K562 (cell line): ENCODE measurements around the gene MTRFR. TPM values are rescaled to one million over a fixed set of nuclear protein-coding genes. Genes with fewer than 3 reads are reported as not detected.

Experiments
- ATAC-seq: fragments of 200-7000 bp; cut with Tn5 transposase; 3 replicates; pipeline ENCODE4 v1.9.1; 2020; ENCODE audit warnings: moderate library complexity
- BruUV-seq: library from RNA; stranded (reverse); fragments of 400-500 nt; replicated peaks from 2 replicates; lab custom pipeline; 2021; lab: Mats Ljungman, UMichigan
- CTCF ChIA-PET: fragments of 300-600 bp; formaldehyde crosslinking; extraction: SDS; loops from one replicate; lab custom pipeline; 2021; ENCODE audit warnings: low intra/inter-chr PET ratio; lab: Yijun Ruan, JAX
- POLR2A ChIA-PET: fragments of 300-600, 350-650 bp; sonication (Branson Sonifier 250); formaldehyde crosslinking; extraction: SDS; loops from one replicate; lab custom pipeline; 2021; ENCODE audit warnings: antibody characterized with exemption, inconsistent platforms; lab: Yijun Ruan, JAX
- DNase-seq, 4 experiments: peaks; one replicate each; pipeline versions ENCODE4 v3.0.0 to v3.0.0-alpha.2; 2011 to 2018; ENCODE audit warnings: low spot score in 3 of 4, mixed read lengths in 3 of 4; ENCODE audit errors: extremely low read depth in 1 of 4
- FAIRE-seq: peaks from 2 replicates; lab custom pipeline; 2011; peaks lifted over from hg19 to GRCh38; lab: Jason Lieb, UNC
- H2AFZ ChIP-seq: 2 replicates; pipeline ENCODE4 v1.6.0; 2011; ENCODE audit warnings: low read depth, low read length, control low read depth, inconsistent platforms
- H3K27ac ChIP-seq: fragments of 200-600 bp; 3 replicates; pipeline ENCODE4 v1.8.0; 2011; ENCODE audit warnings: low read depth, mild to moderate bottlenecking, control low read depth, inconsistent platforms, low read length, moderate library complexity, mixed read lengths; ENCODE audit errors: extremely low read depth
- H3K27me3 ChIP-seq, 2 experiments: fragments of 300-600 bp in 1 of 2; 2 replicates in 1 of 2; 3 replicates in 1 of 2; pipeline versions ENCODE4 v1.6.0 to v1.8.0; 2011; ENCODE audit warnings: inconsistent platforms in 2 of 2, low read length in 2 of 2, mild to moderate bottlenecking in 1 of 2, mixed read lengths in 1 of 2, moderate library complexity in 1 of 2; ENCODE audit not compliant: control insufficient read depth in 2 of 2, insufficient read depth in 2 of 2
- H3K36me3 ChIP-seq: fragments of 300-600 bp; 3 replicates; pipeline ENCODE4 v1.8.0; 2011; ENCODE audit warnings: mild to moderate bottlenecking, low read length, inconsistent platforms; ENCODE audit not compliant: control insufficient read depth, insufficient read depth
- H3K4me1 ChIP-seq, 2 experiments: fragments of 200-600 bp in 1 of 2; replicated peaks in 1 of 2; 2 replicates in 1 of 2; 3 replicates in 1 of 2; pipeline versions ENCODE4 v1.5.1 to v1.8.0; 2011; ENCODE audit warnings: inconsistent platforms in 2 of 2, low read length in 2 of 2, mild to moderate bottlenecking in 1 of 2, mixed read lengths in 1 of 2, moderate library complexity in 1 of 2; ENCODE audit not compliant: control insufficient read depth in 2 of 2, insufficient read depth in 2 of 2
- H3K4me2 ChIP-seq: 2 replicates; pipeline ENCODE4 v1.6.1; 2011; ENCODE audit warnings: low read length, control low read depth, inconsistent platforms, mixed read lengths; ENCODE audit not compliant: insufficient read depth
- H3K4me3 ChIP-seq: fragments of 200-600 bp; sonication (generic), shearing (Covaris generic); 2 replicates; pipeline ENCODE4 v1.5.1; 2016; ENCODE audit warnings: control low read depth, inconsistent platforms
- H3K79me2 ChIP-seq: fragments of 200-600 bp; 3 replicates; pipeline ENCODE4 v1.8.0; 2011; ENCODE audit warnings: low read length, inconsistent platforms; ENCODE audit not compliant: control insufficient read depth, insufficient read depth
- H3K9ac ChIP-seq, 2 experiments: 2 replicates each; pipeline versions ENCODE4 v1.6.0 to v1.6.1; 2011; ENCODE audit warnings: low read depth in 2 of 2, low read length in 2 of 2, control low read depth in 1 of 2, inconsistent platforms in 1 of 2, mild to moderate bottlenecking in 1 of 2, mixed read lengths in 1 of 2; ENCODE audit not compliant: insufficient read depth in 1 of 2
- H3K9me1 ChIP-seq: one replicate; pipeline ENCODE4 v1.6.0; 2011; ENCODE audit warnings: inconsistent platforms, mild to moderate bottlenecking, low read length, moderate library complexity; ENCODE audit not compliant: control insufficient read depth, insufficient read depth
- H3K9me3 ChIP-seq: replicated peaks from 2 replicates; pipeline ENCODE4 v1.5.1; 2011; ENCODE audit warnings: low read depth, low read length, inconsistent platforms; ENCODE audit not compliant: control insufficient read depth, insufficient read depth
- H4K20me1 ChIP-seq: replicated peaks from 2 replicates; pipeline ENCODE4 v1.6.1; 2011; ENCODE audit warnings: low read length, inconsistent platforms, mixed read lengths; ENCODE audit not compliant: control insufficient read depth, insufficient read depth
- BDP1 ChIP-seq: IDR thresholded peaks from 3 replicates; pipeline ENCODE4 v1.6.1; 2011; ENCODE audit not compliant: insufficient read length, insufficient read depth
- CCNT2 ChIP-seq: IDR thresholded peaks from 2 replicates; pipeline ENCODE4 v1.6.1; 2011; ENCODE audit warnings: borderline replicate concordance, low read depth, mild to moderate bottlenecking, moderate library complexity, mixed read lengths, low read length; ENCODE audit not compliant: insufficient read length; ENCODE audit errors: extremely low read depth
- CHCHD3 ChIP-seq: fragments of 250-450 bp; sonication (Bioruptor Pico); IDR thresholded peaks from 2 replicates; pipeline ENCODE4 v2.1.2; 2022; ENCODE audit warnings: mild to moderate bottlenecking
- FOXA3 ChIP-seq, 2 experiments: fragments of 450-650 bp in 1 of 2; sonication (generic) in 1 of 2; formaldehyde crosslinking; IDR thresholded peaks in 1 of 2; conservative IDR thresholded peaks in 1 of 2; 2 replicates each; pipeline versions ENCODE4 v1.4.0 to v1.8.0; 2020 to 2022; ENCODE audit warnings: mild to moderate bottlenecking in 2 of 2, missing genetic modification reagents in 1 of 2
- HINFP ChIP-seq: fragments of 450-650 bp; conservative IDR thresholded peaks from 2 replicates; pipeline ENCODE4 v1.6.1; 2016; ENCODE audit warnings: missing genetic modification characterization, low read depth, mild to moderate bottlenecking, control low read depth, missing compliant biosample characterization
- MCM5 ChIP-seq: fragments of 450-650 bp; IDR thresholded peaks from 2 replicates; pipeline ENCODE4 v1.6.1; 2016; ENCODE audit warnings: low read depth
- NFXL1 ChIP-seq: fragments of 450-650 bp; formaldehyde crosslinking; IDR thresholded peaks from 2 replicates; pipeline ENCODE4 v1.4.0; 2021; ENCODE audit warnings: mild to moderate bottlenecking
- NR2C2 ChIP-seq, 2 experiments: fragments of 200-800 bp in 1 of 2; sonication (Bioruptor generic) in 1 of 2; sonication (generic) in 1 of 2; formaldehyde crosslinking in 1 of 2; IDR thresholded peaks; 2 replicates each; pipeline versions ENCODE4 v1.6.1 to v1.8.0; 2016 to 2022; ENCODE audit warnings: mild to moderate bottlenecking in 1 of 2, missing compliant biosample characterization in 1 of 2, missing genetic modification characterization in 1 of 2, missing genetic modification reagents in 1 of 2
- PREB ChIP-seq: sonication (generic); formaldehyde crosslinking; IDR thresholded peaks from 2 replicates; pipeline ENCODE4 v1.8.1; 2023; ENCODE audit warnings: mild to moderate bottlenecking, missing genetic modification reagents
- SMARCC2 ChIP-seq: fragments of 450-650 bp; IDR thresholded peaks from 2 replicates; pipeline ENCODE4 v1.6.1; 2017; ENCODE audit warnings: antibody characterized with exemption, moderate library complexity, mild to moderate bottlenecking, low read depth
- TAF15 ChIP-seq: fragments of 200-400 bp; formaldehyde crosslinking; IDR thresholded peaks from 2 replicates; pipeline ENCODE4 v1.6.1; 2017; ENCODE audit warnings: mild to moderate bottlenecking, low read depth, low read length, moderate library complexity
- TCF15 ChIP-seq: fragments of 250-450 bp; sonication (Bioruptor Pico); IDR thresholded peaks from 2 replicates; pipeline ENCODE4 v1.8.0; 2022; ENCODE audit warnings: moderate library complexity, mild to moderate bottlenecking, inconsistent platforms
- WHSC1 ChIP-seq: IDR thresholded peaks from one replicate; pipeline ENCODE4 v1.6.1; 2012; ENCODE audit warnings: low read length, control low read depth, inconsistent platforms
- ZKSCAN1 ChIP-seq: fragments of 150-350 bp; IDR thresholded peaks from 2 replicates; pipeline ENCODE4 v1.6.1; 2016; ENCODE audit warnings: low read depth, low read length
- ZNF124 ChIP-seq: sonication (generic); formaldehyde crosslinking; IDR thresholded peaks from 2 replicates; pipeline ENCODE4 v1.8.1; 2022; ENCODE audit warnings: missing genetic modification reagents
- ZNF253 ChIP-seq: fragments of 250-450 bp; sonication (Bioruptor Pico); conservative IDR thresholded peaks from 2 replicates; pipeline ENCODE4 v1.6.1; 2021; ENCODE audit warnings: mild to moderate bottlenecking
- WGBS: fragments of 100-300 bp; shearing (Covaris generic); methylation state at CpG from one replicate; pipeline ENCODE4 v1.1.6; 2016; ENCODE audit warnings: low coverage, mixed read lengths; ENCODE audit not compliant: insufficient coverage; ENCODE audit errors: missing lambda C conversion rate; 5-methylcytosine and 5-hydroxymethylcytosine counted together
- in situ Hi-C: fragments of 300-500 bp; cut with MboI; formaldehyde crosslinking; loops from 4 replicates; pipeline ENCODE4 v1.15.0; 2018; ENCODE audit warnings: inconsistent platforms, mixed read lengths
- intact Hi-C: fragments of 100-400 bp; cut with micrococcal nuclease; formaldehyde crosslinking; loops from 2 replicates; pipeline ENCODE4 v1.14.2; 2022
- polyA plus RNA-seq, 8 experiments: library from polyadenylated mRNA; depleted of rRNA in 4 of 8; stranded (reverse) in 5 of 8; unstranded in 3 of 8; fragments of >200 nt; fragmentation: Nextera tagmentation in 2 of 8; fragmentation: Illumina TruSeq in 1 of 8; extraction: Ambion mirVana in 2 of 8; extraction: Trizol in 1 of 8; gene quantifications; 2 replicates each; pipeline versions ENCODE4 v1.2.1 to v1.2.3, GENCODE V29; 2011 to 2014; ENCODE audit warnings: inconsistent platforms in 1 of 8, missing spikeins in 1 of 8
- total RNA-seq, 7 experiments: library from RNA; depleted of rRNA in 6 of 7; stranded (reverse); fragments of >200 nt in 6 of 7; fragmentation: Illumina TruSeq in 2 of 7; extraction: Trizol in 2 of 7; gene quantifications; 2 replicates each; pipeline versions ENCODE4 v1.2.1 to v1.2.3, GENCODE V29; 2011 to 2021; ENCODE audit warnings: low replicate concordance in 1 of 7

Gene MTRFR
- total and polyA plus RNA-seq, 9 of the 15 experiments (the other 6 are each of a cell fraction or from before 2014, with no cell fraction given), result 16.7 to 55.6 (median 34.7) TPM

GRCh38 chr12:123267335-123267920 lies 34.2 kb downstream of the MTRFR start:
- 79% methylated on average over 7 of the region's 7 CpGs for WGBS
- H3K9me3 ChIP-seq, result no peaks in the 10 kb centered on the region
- no TSS peak for BruUV-seq
- ChIA-PET CTCF (no interaction called here), POLR2A (interaction anchor here (0.6 to 1.2 kb wide), 4 partner anchors 9 to 242 kb away, joined by 3 to 6 read pairs (median 4); partner anchors contain the start of genes MPHOSPH9 and MTRFR)
- no peak overlapping the region for H3K4me3 ChIP-seq
- intact Hi-C loops, result no loop called here
- no peak overlapping the region for H3K27ac ChIP-seq
- ATAC-seq (no peak), FAIRE-seq (no peak), DNase-seq (no peak)
- H3K27me3 ChIP-seq, result no peaks in the 10 kb centered on the region
- in situ Hi-C loops, result no loop called here
- H2AFZ ChIP-seq, result no peak overlapping the region
- H3K9me1 ChIP-seq, result no peaks in the 10 kb centered on the region
- no peak overlapping the region for H3K4me2 ChIP-seq
- H3K9ac ChIP-seq, result peak overlapping the region in 1 of 2 experiments; percentile 78; a peak in 2 of 4 replicates
- H3K36me3 ChIP-seq, result peaks cover 34% of the 10 kb centered on the region; the same call in 2 of the 3 replicates
- H3K79me2 ChIP-seq, result peaks cover 27% of the 10 kb centered on the region
- TF ChIP-seq ZNF124 (CRISPR knock-in tag) (no peak), TAF15 (no peak), BDP1 (no peak), WHSC1 (no peak), FOXA3 (CRISPR knock-in tag; conservative IDR thresholded peaks at IDR 0.05 in 1 of 2, IDR thresholded peaks at IDR 0.05 in 1 of 2) (no peak), PREB (CRISPR knock-in tag) (no peak), NFXL1 (CRISPR knock-in tag) (no peak), CCNT2 (no peak), TCF15 (no peak), HINFP (tag) (no peak), ZKSCAN1 (no peak), CHCHD3 (CRISPR knock-in tag) (no peak), MCM5 (no peak), SMARCC2 (no peak), NR2C2 (CRISPR knock-in tag; IDR thresholded peaks at IDR 0.05) (no peak), NR2C2 (tag; IDR thresholded peaks at IDR 0.05) (no peak), ZNF253 (CRISPR knock-in tag) (no peak)
- no peaks in the 10 kb centered on the region for H4K20me1 ChIP-seq
- H3K4me1 ChIP-seq, result peaks cover 6 to 44% of the 10 kb centered on the region in 2 experiments; a peak in 2 of 5 replicates
